GM20000 (cell line): ENCODE data around the gene ERO1B.

ENCODE experiments used
- DNase-seq: peaks from one replicate; pipeline ENCODE4 v3.0.0; 2012; ENCODE audit warnings: low spot score
- TF ChIP-seq, protein P1 (sequence below): IDR thresholded peaks from 2 replicates; pipeline ENCODE4 v1.5.1; 2012; ENCODE audit warnings: mild to moderate bottlenecking, control low read depth; ENCODE audit errors: extremely low read depth, missing control alignments

ERO1B gene

GRCh38 chr1:236269439-236269838 is 12.3 kb downstream of the ERO1B start:
- TF ChIP-seq, protein P1, sequence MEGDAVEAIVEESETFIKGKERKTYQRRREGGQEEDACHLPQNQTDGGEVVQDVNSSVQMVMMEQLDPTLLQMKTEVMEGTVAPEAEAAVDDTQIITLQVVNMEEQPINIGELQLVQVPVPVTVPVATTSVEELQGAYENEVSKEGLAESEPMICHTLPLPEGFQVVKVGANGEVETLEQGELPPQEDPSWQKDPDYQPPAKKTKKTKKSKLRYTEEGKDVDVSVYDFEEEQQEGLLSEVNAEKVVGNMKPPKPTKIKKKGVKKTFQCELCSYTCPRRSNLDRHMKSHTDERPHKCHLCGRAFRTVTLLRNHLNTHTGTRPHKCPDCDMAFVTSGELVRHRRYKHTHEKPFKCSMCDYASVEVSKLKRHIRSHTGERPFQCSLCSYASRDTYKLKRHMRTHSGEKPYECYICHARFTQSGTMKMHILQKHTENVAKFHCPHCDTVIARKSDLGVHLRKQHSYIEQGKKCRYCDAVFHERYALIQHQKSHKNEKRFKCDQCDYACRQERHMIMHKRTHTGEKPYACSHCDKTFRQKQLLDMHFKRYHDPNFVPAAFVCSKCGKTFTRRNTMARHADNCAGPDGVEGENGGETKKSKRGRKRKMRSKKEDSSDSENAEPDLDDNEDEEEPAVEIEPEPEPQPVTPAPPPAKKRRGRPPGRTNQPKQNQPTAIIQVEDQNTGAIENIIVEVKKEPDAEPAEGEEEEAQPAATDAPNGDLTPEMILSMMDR, result no peak
- DNase-seq, result no peak

- TF ChIP-seq, protein P1, result no peak
- no peak for DNase-seq
These were observed 19.9 kb downstream of the ERO1B start for GRCh38 chr1:236261898-236262297.

DNA sequence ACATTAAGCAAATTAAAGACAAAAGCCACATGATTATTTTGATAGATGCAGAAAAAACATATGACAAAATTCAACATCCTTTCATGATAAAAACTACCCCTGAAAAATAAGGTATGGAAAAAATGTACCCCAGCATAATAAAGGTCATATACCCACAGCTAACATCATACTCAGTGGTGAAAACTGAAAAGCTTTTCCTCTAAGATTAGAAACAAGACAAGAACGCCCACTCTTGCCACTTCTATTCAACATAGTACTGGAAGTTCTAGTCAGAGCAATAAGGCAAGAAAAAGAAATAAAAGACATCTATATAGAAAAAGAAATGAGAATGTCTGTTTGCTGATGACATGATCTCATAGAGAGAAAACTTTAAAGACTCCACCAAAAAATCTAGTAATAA is 20.7 kb downstream of the ERO1B start:
- TF ChIP-seq, protein P1, result no peak
- no peak for DNase-seq

- DNase-seq, result no peak
- TF ChIP-seq, protein P1, result no peak
These were observed 22.7 kb downstream of the ERO1B start for GRCh38 chr1:236259043-236259442.

- DNase-seq, result no peak
- TF ChIP-seq, protein P1, result no peak
These were observed 23.6 kb downstream of the ERO1B start for GRCh38 chr1:236258114-236258622.

DNA sequence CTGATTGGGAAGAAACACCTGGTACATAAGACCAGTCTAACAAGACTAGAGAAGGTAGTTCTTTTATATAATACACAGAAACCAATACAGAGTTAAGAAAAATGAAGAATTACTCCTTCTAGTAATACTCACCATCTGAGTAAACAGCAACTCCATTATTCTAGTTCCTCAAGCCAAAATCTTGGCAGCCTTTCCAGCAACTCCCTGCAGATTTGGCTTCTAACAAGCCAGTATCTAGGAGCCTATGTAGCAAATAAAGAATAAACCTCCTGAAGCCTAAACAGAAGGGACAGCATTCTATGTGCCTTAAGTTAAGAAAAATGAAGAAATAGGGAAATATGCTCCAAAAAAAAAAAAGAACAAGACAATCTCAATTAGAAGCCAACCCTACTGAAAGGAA is 24.5 kb downstream of the ERO1B start:
- TF ChIP-seq, protein P1, result no peak
- DNase-seq, result no peak

DNA sequence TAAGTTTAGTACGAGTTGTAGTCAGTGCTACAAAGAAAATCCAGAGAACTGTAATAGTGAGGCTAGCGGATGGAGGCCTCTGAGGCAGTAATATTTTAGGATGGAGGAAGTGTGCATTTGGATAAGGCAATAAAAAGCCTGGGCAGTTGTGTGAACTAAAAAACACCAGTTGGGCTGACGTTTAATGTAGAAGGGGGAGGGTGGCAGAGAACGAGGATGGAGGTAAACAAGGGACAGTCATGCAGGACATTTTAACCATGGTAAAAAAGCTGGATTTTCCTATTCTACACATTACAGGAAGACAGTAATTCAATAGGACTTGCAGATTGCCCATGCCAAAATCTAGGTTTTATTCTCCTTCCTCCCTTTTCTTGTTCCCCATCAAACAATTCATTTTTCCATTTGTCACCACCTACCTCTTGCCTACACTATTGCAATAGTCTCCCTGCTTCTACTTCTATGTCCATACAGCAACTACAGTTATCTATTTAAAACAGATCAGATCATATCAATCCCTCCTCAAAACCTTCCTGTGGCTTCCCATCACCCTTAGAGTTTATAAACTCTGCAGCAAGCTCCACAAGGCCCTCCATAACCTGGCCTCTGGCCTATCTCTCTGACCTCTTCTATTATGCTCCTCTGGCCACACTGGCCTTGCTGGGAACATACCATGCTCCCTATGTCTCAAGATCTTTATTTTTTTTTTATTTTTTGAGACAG is 27.7 kb downstream of the ERO1B start:
- DNase-seq, result no peak
- TF ChIP-seq, protein P1, result no peak
